ENCODE results near the gene S100A9.

GRCh38 chr1:153310526-153310925, 47.1 kb upstream of the S100A9 start:
- TF ChIP-seq ARNTL (CRISPR knock-in tag; IDR thresholded peaks at IDR 0.05; ENCODE audit: borderline replicate concordance, low read depth): no peak
- no peak for TF ChIP-seq ZC3H10 (CRISPR knock-in tag; IDR thresholded peaks at IDR 0.05)
- no peak for TF ChIP-seq TOX (CRISPR knock-in tag; IDR thresholded peaks at IDR 0.05; ENCODE audit: borderline replicate concordance)
- TF ChIP-seq PATZ1 (CRISPR knock-in tag; IDR thresholded peaks at IDR 0.05; ENCODE audit: borderline replicate concordance): no peak
- no peak for TF ChIP-seq SNAI2 (CRISPR knock-in tag; IDR thresholded peaks at IDR 0.05)
- TF ChIP-seq ZNF70 (CRISPR knock-in tag; IDR thresholded peaks at IDR 0.05): no peak
- TF ChIP-seq OSR1 (CRISPR knock-in tag; IDR thresholded peaks at IDR 0.05): no peak
- TF ChIP-seq GLIS3 (CRISPR knock-in tag; IDR thresholded peaks at IDR 0.05): no peak
- TF ChIP-seq CREB5 (CRISPR knock-in tag; IDR thresholded peaks at IDR 0.05; ENCODE audit: low read depth): no peak

Data from SK-N-SH treated with all-trans-retinoic acid at 6 μM for 48 hours (cell line).